Spleen (tissue), 11 donors: ENCODE measurements around the gene SHISA9. TPM values are rescaled to one million over a fixed set of nuclear protein-coding genes. Genes with fewer than 3 reads are reported as not detected.

Experiments
- DNase-seq: peaks from one replicate; pipeline ENCODE4 v3.0.0-alpha.2; 2020
- H3K27ac ChIP-seq, 8 donors: fragments of 200-600 bp; sonication (generic) in 7 of 8; 1 replicate in 4 of 8; 2 replicates in 4 of 8; pipeline versions ENCODE4 v1.5.0 to v1.8.0; 2016 to 2021; ENCODE audit warnings: inconsistent platforms in 4 of 8, mild to moderate bottlenecking in 4 of 8, moderate library complexity in 1 of 8
- H3K27me3 ChIP-seq, 7 donors: fragments of 200-600 bp; sonication (generic) in 6 of 7; replicated peaks in 1 of 7; 1 replicate in 4 of 7; 2 replicates in 3 of 7; pipeline versions ENCODE4 v1.5.0 to v1.8.0; 2016 to 2021; ENCODE audit warnings: inconsistent platforms in 3 of 7, mild to moderate bottlenecking in 1 of 7
- H3K36me3 ChIP-seq, 6 donors: fragments of 200-600 bp; sonication (generic) in 5 of 6; 1 replicate in 4 of 6; 2 replicates in 2 of 6; pipeline versions ENCODE4 v1.5.0 to v1.8.0; 2016 to 2021; ENCODE audit warnings: inconsistent platforms in 2 of 6
- H3K4me1 ChIP-seq, 6 donors: fragments of 200-600 bp; sonication (generic) in 5 of 6; 1 replicate in 3 of 6; 2 replicates in 3 of 6; pipeline versions ENCODE4 v1.5.0 to v1.8.0; 2016 to 2021; ENCODE audit warnings: inconsistent platforms in 3 of 6
- H3K4me3 ChIP-seq, 8 donors: fragments of 200-600 bp; sonication (generic) in 7 of 8; 1 replicate in 4 of 8; 2 replicates in 4 of 8; pipeline versions ENCODE4 v1.5.0 to v1.8.0; 2016 to 2021; ENCODE audit warnings: inconsistent platforms in 4 of 8, mild to moderate bottlenecking in 4 of 8, moderate library complexity in 2 of 8
- H3K9me3 ChIP-seq, 8 donors: fragments of 200-600 bp; sonication (generic) in 7 of 8; 1 replicate in 4 of 8; 2 replicates in 4 of 8; pipeline versions ENCODE4 v1.5.0 to v1.8.0; 2016 to 2021; ENCODE audit warnings: inconsistent platforms in 4 of 8
- POLR2A ChIP-seq, 3 donors: fragments of 450-650 bp; IDR thresholded peaks; one replicate each; pipeline ENCODE4 v1.5.1; 2017; ENCODE audit warnings: antibody characterized with exemption in 3 of 3, mild to moderate bottlenecking in 1 of 3
- POLR2AphosphoS5 ChIP-seq, 3 donors: sonication (generic); formaldehyde crosslinking; IDR thresholded peaks; one replicate each; pipeline ENCODE4 v1.5.1; 2017; ENCODE audit warnings: antibody characterized with exemption in 3 of 3
- WGBS, 5 donors: extraction: QIAGEN DNeasy Blood & Tissue Kit in 3 of 5; methylation state at CpG; one replicate each; pipeline versions ENCODE4 v1.1.5 to v1.1.7; 2013 to 2018; 5-methylcytosine and 5-hydroxymethylcytosine counted together
- intact Hi-C: fragments of 100-400 bp; cut with DNase I; formaldehyde crosslinking; loops from one replicate; pipeline ENCODE4 v1.15.0; 2023; ENCODE audit warnings: low total_unique reads
- polyA plus RNA-seq, 3 donors: library from polyadenylated mRNA; stranded (reverse); fragments of 200-250 nt; gene quantifications; one replicate each; pipeline ENCODE4 v1.2.1, GENCODE V29; 2013
- total RNA-seq, 7 donors: library from RNA; depleted of rRNA in 3 of 7; stranded (reverse); fragments of >200 nt in 3 of 7; fragmentation: NEBNext Ultra II Directional in 4 of 7; extraction: Animal tissue kit (Norgen Biotek cat#: 25700) in 4 of 7; gene quantifications; one replicate each; pipeline versions ENCODE4 v1.1.0 to v1.2.1, GENCODE V29; 2016 to 2021
- TF ChIP-seq, protein P1 (sequence below), 11 experiments: fragments of 200-600 bp in 7 of 11; fragments of 450-650 bp in 4 of 11; sonication (generic) in 4 of 11; IDR thresholded peaks in 8 of 11; conservative IDR thresholded peaks in 3 of 11; 1 replicate in 7 of 11; 2 replicates in 4 of 11; pipeline versions ENCODE4 v1.4.0 to v1.8.0; 2016 to 2021; ENCODE audit warnings: antibody characterized with exemption in 11 of 11, inconsistent platforms in 4 of 11, mild to moderate bottlenecking in 1 of 11
- donor health status: healthy with polysubstance abuse.
- donor health status: DM: no; HTN: no; CAD: no; lungs with moderate emphysema.
- donor health status: DM: no; HTN: no; CAD: no.
- donor health status: Bipolar disorder and iron deficiency.
- donor health status: healthy.
- donor health status: DM: no; HTN: no; CAD: no.
- donor health status: DM: yes; HTN: yes; CAD: no.

The SHISA9 gene
- total and polyA plus RNA-seq, 10 donors, result 0.02 to 0.17 (median 0.05) TPM; not detected in 4

DNA sequence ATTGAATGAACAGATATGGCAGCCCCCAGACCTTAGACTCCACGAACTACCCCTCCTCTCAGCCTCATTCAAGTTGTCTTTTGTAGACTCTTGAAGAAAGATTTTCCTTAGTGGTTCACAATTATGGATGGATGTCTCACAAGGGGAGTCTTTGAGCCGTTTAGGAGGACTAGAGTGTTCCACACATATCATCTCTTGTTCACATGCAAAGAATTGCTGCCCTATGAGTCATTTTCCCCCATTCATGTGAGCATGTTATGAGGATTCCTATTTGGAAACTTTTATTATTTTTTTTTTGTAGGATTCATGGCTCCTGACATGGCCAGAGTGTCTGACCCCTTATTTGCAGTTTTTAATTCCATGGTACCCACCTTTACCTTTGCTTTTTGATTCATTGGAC, 237.1 kb downstream of the SHISA9 start:
- no peak for DNase-seq
- Histone ChIP-seq H3K9me3 (peaks cover 0 to 35% (median 9%) of the 10 kb centered on the region in 8 donors), H3K27ac (no peak overlapping the region), H3K27me3 (peaks cover 0 to 2% (median 0%) of the 10 kb centered on the region in 7 donors), H3K4me1 (no peaks in the 10 kb centered on the region), H3K36me3 (no peaks in the 10 kb centered on the region), H3K4me3 (no peak overlapping the region)
- WGBS, 5 donors, result 40 to 59% (median 44%) methylated on average over 2 of the region's 2 CpGs
- TF ChIP-seq, protein P1, sequence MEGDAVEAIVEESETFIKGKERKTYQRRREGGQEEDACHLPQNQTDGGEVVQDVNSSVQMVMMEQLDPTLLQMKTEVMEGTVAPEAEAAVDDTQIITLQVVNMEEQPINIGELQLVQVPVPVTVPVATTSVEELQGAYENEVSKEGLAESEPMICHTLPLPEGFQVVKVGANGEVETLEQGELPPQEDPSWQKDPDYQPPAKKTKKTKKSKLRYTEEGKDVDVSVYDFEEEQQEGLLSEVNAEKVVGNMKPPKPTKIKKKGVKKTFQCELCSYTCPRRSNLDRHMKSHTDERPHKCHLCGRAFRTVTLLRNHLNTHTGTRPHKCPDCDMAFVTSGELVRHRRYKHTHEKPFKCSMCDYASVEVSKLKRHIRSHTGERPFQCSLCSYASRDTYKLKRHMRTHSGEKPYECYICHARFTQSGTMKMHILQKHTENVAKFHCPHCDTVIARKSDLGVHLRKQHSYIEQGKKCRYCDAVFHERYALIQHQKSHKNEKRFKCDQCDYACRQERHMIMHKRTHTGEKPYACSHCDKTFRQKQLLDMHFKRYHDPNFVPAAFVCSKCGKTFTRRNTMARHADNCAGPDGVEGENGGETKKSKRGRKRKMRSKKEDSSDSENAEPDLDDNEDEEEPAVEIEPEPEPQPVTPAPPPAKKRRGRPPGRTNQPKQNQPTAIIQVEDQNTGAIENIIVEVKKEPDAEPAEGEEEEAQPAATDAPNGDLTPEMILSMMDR (IDR thresholded peaks at IDR 0.05 in 8 of 11, conservative IDR thresholded peaks at IDR 0.05 in 3 of 11), result no peak
- TF ChIP-seq POLR2A (IDR thresholded peaks at IDR 0.05), result no peak
- no peak for TF ChIP-seq POLR2AphosphoS5 (IDR thresholded peaks at IDR 0.05)
- intact Hi-C loops, result no loop called here

DNA sequence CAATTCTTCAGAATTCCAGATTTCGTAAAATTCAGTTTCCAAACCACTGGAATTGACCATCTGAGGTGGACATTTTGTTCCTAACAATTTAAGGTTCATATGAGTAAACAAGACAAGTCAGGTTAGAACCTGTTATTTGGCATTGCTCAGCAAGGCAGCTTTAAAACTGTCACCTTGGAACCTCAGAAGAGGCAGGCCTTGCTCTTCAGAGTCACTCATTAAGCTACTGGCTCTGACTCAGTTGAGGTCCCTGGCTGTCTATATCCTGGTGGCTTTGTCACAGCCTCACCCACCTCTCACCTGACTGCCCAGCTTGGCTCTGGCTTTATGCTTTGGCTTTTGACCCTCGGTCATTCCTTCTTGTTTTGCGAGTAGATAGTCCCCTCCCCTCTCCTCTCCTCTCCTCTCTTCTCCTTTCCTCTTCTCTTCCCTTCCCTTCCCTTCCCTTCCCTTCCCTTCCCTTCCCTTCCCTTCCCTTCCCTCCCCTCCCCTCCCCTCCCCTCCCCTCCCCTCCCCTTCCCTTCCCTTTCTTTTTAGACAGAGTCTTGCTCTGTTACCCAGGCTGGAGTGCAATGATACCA, 238.4 kb downstream of the SHISA9 start:
- intact Hi-C loops, result no loop called here
- Histone ChIP-seq H3K9me3 (peaks cover 0 to 31% (median 3%) of the 10 kb centered on the region in 8 donors), H3K4me3 (no peak overlapping the region), H3K4me1 (no peaks in the 10 kb centered on the region), H3K36me3 (no peaks in the 10 kb centered on the region), H3K27me3 (peaks cover 0 to 2% (median 0%) of the 10 kb centered on the region in 7 donors), H3K27ac (no peak overlapping the region)
- 75 to 88% (median 83%) methylated on average over 3 of the region's 3 CpGs for WGBS, 5 donors
- no peak for DNase-seq
- TF ChIP-seq, protein P1 (IDR thresholded peaks at IDR 0.05 in 8 of 11, conservative IDR thresholded peaks at IDR 0.05 in 3 of 11), result no peak

DNA sequence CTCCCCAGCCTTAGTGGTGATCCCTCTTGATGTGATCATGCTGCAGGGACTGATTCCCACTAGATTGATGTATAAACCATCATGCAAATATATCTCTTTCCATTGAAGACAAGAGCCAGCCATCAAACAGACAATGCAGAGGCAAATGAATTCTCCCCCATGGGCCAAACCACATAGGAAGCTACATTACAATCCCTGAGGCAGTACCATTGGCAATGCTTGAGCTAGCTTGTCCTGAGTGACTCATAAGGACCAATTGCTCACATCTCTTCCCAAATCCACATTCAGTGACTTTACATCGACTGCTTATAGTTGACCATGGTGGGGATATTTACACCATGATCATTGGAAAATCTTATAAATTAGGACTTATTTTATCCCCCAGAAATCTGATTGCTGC, 242.2 kb downstream of the SHISA9 start:
- Histone ChIP-seq H3K27me3 (peaks cover 0 to 2% (median 0%) of the 10 kb centered on the region in 7 donors), H3K36me3 (no peaks in the 10 kb centered on the region), H3K4me1 (no peaks in the 10 kb centered on the region), H3K4me3 (no peak overlapping the region), H3K9me3 (peaks cover 0 to 17% (median 0%) of the 10 kb centered on the region in 8 donors), H3K27ac (no peak overlapping the region)
- intact Hi-C loops, result no loop called here
- WGBS, 5 donors, result 89 to 100% (median 92%) methylated on average over 1 of the region's 1 CpG
- TF ChIP-seq POLR2A (IDR thresholded peaks at IDR 0.05) (no peak), POLR2AphosphoS5 (IDR thresholded peaks at IDR 0.05) (no peak)
- TF ChIP-seq, protein P1 (IDR thresholded peaks at IDR 0.05 in 8 of 11, conservative IDR thresholded peaks at IDR 0.05 in 3 of 11), result no peak
- DNase-seq, result no peak

DNA sequence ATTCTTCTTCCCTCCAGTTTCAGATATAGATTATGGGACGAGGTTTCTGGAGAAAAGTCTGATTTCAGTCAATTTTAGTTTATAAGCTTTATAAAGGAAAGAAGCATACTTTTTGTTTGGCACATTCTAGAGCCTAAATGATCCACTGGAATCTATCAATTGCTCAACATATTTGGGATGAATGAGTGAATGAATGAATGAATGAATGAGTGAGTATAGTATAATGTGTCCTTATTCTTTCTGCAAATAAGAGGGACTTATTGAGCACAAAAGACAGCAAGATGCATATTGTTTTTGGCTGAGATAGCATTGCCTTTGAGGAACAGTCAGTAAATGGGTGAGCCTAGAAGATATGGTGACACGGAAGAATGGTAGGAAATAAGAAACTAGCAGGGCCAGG, 245.4 kb downstream of the SHISA9 start:
- H3K4me1 ChIP-seq, result no peaks in the 10 kb centered on the region
- H3K27ac ChIP-seq, result no peak overlapping the region
- intact Hi-C loops, result no loop called here
- peaks cover 0 to 2% (median 0%) of the 10 kb centered on the region in 7 donors for H3K27me3 ChIP-seq
- H3K4me3 ChIP-seq, result no peak overlapping the region
- TF ChIP-seq, protein P1 (IDR thresholded peaks at IDR 0.05 in 8 of 11, conservative IDR thresholded peaks at IDR 0.05 in 3 of 11), result no peak
- TF ChIP-seq POLR2AphosphoS5 (IDR thresholded peaks at IDR 0.05) (no peak), POLR2A (IDR thresholded peaks at IDR 0.05) (no peak)
- H3K9me3 ChIP-seq, result peaks cover 0 to 8% (median 0%) of the 10 kb centered on the region in 8 donors
- DNase-seq, result no peak
- no peaks in the 10 kb centered on the region for H3K36me3 ChIP-seq
- 45 to 64% (median 55%) methylated on average over 2 of the region's 2 CpGs for WGBS, 5 donors
